ENCODE results near the gene CIB4.
"Not testable (repeated sequence)": the region's sequence is repeated elsewhere in the genome, so short reads cannot be mapped to it uniquely, and the experiment has no call there.

Gene CIB4

GRCh38 chr2:26668856-26669750 is 27.9 kb upstream of the CIB4 start:
- no peak for DNase-seq (ENCODE audit: low read depth)
- no peak for TF ChIP-seq CTCF (IDR thresholded peaks at IDR 0.05; ENCODE audit: control insufficient read depth, insufficient read depth, low read depth, low read length, missing control alignments)
- no peak overlapping the region for H3K4me3 ChIP-seq (ENCODE audit: control insufficient read depth, low read depth, low read length)

- no peak for TF ChIP-seq CTCF (IDR thresholded peaks at IDR 0.05; ENCODE audit: control insufficient read depth, insufficient read depth, low read depth, low read length, missing control alignments)
- no peak overlapping the region for H3K4me3 ChIP-seq (ENCODE audit: control insufficient read depth, low read depth, low read length)
- no peak for DNase-seq (ENCODE audit: low read depth)
These were observed 26.9 kb upstream of the CIB4 start for GRCh38 chr2:26668041-26668440.

GRCh38 chr2:26666671-26667070 is 25.5 kb upstream of the CIB4 start:
- no peak overlapping the region for H3K4me3 ChIP-seq (ENCODE audit: control insufficient read depth, low read depth, low read length)
- TF ChIP-seq CTCF (IDR thresholded peaks at IDR 0.05; ENCODE audit: control insufficient read depth, insufficient read depth, low read depth, low read length, missing control alignments) = no peak
- peak; percentile 25 for DNase-seq (ENCODE audit: low read depth)

- DNase-seq (ENCODE audit: low read depth); H3K4me3 ChIP-seq (ENCODE audit: control insufficient read depth, low read depth, low read length): not testable (repeated sequence)
These were observed 24.1 kb upstream of the CIB4 start for GRCh38 chr2:26665296-26665695.

- no peak for DNase-seq (ENCODE audit: low read depth)
- no peak overlapping the region for H3K4me3 ChIP-seq (ENCODE audit: control insufficient read depth, low read depth, low read length)
- no peak for TF ChIP-seq CTCF (IDR thresholded peaks at IDR 0.05; ENCODE audit: control insufficient read depth, insufficient read depth, low read depth, low read length, missing control alignments)
These were observed 19.3 kb upstream of the CIB4 start for GRCh38 chr2:26660363-26660962.

GRCh38 chr2:26658691-26659346 is 17.7 kb upstream of the CIB4 start:
- H3K4me3 ChIP-seq (ENCODE audit: control insufficient read depth, low read depth, low read length) = no peak overlapping the region
- no peak for TF ChIP-seq CTCF (IDR thresholded peaks at IDR 0.05; ENCODE audit: control insufficient read depth, insufficient read depth, low read depth, low read length, missing control alignments)
- DNase-seq (ENCODE audit: low read depth) = no peak

GRCh38 chr2:26657265-26657664 is 16.1 kb upstream of the CIB4 start:
- DNase-seq (ENCODE audit: low read depth) = no peak
- no peak for TF ChIP-seq CTCF (IDR thresholded peaks at IDR 0.05; ENCODE audit: control insufficient read depth, insufficient read depth, low read depth, low read length, missing control alignments)
- H3K4me3 ChIP-seq (ENCODE audit: control insufficient read depth, low read depth, low read length) = no peak overlapping the region
